Cerebellar nuclear complex (tissue), 1 donor: ENCODE data around the gene SLC9A9.
"Not testable (repeated sequence)": the region's sequence is repeated elsewhere in the genome, so short reads cannot be mapped to it uniquely, and the experiment has no call there.

Experiments used
- DNase-seq, 2 experiments: peaks; one replicate each; lab custom pipeline; 2025; lab: John Stamatoyannopoulos, UW

The SLC9A9 gene

GRCh38 chr3:143286392-143287010 lies 561.8 kb downstream of the SLC9A9 start:
- no peak for DNase-seq

DNA sequence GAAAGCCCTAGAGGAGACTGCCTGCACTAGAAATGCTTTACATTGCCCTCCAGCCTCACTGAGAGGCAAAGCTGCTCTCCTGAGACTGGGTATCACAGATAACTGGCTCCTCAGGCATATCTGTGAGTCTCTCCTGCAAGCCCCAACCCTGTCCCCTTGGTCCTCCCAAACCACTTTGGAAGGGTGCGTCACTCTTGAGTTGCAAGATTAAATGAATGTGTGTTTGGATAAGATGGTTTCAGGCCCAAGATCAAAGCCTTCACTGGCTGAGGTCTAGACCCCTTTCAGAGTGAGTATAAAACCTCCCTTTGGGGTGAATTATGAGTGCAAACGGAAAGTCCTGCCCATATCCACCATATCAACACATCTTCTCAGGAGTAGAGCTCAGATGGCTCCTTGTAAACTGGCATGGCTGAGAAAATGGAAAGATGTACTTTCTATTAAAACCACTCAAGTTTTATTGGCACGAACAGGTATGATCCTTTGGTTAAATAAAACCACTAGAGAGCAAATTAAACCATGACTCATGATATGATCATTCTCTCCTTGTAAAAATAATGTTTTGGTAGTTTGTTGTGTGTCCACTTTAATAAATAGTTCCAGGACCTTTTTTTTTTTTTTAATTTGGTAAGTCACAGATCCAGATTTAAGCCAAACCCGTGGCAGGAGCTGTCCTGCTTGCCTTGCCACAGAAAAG lies 564.7 kb downstream of the SLC9A9 start:
- no peak for DNase-seq

DNA sequence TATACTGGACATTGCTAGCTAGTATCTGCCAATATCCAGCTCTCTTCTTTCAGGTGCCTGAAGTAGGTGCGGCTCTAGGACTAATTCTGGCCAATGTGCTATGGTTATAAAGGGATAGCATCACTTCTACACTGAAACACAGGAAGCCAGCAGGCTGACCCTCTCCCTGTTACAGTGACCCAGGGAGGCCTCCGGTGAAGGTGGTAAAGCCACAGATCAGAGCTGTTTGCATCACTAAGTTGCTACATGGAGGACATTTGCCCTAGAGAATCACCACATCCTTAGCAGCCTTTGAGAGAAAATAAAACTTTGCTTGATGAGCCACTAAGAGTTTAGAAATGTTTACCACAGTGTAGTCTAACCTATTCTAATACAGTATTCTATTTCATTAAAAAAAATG lies 567.3 kb downstream of the SLC9A9 start:
- no peak for DNase-seq

DNA sequence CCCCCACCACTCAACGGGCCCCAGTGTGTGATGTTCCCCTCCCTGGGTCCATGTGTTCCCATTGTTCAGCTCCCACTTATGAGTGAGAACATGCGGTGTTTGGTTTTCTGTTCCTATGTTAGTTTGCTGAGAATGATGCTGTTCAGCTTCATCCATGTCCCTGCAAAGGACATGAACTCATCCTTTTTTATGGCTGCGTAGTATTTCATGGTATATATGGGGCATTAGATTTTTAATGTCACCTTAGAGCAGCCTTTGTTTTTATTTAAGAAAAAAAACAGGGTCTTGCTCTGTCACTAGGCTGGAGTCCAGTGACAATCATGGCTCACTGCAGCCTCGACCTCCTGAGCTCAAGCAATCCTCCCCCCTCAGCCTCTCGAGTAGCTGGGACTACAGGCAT lies 568.7 kb downstream of the SLC9A9 start:
- not testable (repeated sequence) for DNase-seq

DNA sequence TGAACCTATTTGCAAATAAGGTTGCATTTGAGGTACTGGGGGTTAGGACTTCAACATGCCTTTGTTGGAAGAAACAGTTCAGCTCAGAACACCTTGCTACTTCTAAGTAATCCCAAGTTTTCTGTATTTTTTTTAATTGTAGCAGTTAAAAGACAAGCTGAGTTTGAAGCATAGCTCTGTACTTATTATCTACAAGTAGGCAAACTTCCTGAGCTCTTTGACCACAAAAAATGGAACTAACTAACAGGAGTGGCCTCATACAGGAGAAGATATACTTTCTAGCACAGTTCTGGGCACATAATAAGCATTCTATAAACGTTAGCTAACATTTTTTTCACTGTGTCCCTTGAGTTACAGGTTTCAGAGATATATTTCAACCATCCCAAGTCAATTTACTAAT lies 569.5 kb downstream of the SLC9A9 start:
- no peak for DNase-seq

- DNase-seq: no peak
Measured at GRCh38 chr3:143277531-143277930, 570.7 kb downstream of the SLC9A9 start.

DNA sequence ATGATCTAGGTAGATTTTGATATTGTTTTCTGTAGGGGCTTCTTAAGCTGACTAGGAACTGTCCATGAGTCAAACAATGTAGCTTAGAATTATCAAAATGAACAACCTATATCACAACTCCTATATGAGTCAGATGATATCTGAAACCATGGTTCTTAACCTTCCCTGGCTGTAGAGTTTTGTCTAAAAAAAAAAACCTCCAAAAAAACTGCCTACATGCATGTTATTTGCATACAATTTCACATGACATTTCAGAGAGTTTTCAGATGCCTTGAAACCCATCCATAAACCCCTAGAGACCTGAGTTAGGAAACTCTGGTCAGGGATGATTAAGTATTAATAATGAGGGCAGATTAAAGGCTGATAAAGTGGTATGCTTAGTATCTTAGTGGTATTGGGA lies 571.7 kb downstream of the SLC9A9 start:
- DNase-seq: no peak

- no peak for DNase-seq
Measured at GRCh38 chr3:143273975-143274690, 574.1 kb downstream of the SLC9A9 start.

GRCh38 chr3:143271136-143271535 lies 577.1 kb downstream of the SLC9A9 start:
- DNase-seq: no peak

- no peak for DNase-seq
Measured at GRCh38 chr3:143269741-143270140, 578.5 kb downstream of the SLC9A9 start.

DNA sequence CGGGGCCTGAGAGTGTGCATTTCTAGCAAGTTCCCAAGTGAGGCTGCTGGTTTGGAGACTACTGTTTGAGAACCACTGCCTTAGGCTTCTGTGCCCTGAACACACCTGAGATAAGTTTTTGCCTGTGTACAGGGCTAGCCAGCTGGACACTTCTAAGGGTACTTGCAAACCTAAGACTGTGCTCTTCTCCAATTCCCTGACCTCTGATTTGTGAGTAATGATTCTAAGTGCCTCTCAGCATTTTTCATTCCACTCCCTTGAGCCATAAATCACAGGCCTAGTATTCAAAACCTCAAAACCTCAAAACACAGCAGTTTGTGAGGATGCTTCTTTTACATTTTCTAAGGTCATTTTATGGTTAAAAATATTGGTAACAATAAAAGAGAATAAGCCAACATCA lies 580.3 kb downstream of the SLC9A9 start:
- no peak for DNase-seq

DNA sequence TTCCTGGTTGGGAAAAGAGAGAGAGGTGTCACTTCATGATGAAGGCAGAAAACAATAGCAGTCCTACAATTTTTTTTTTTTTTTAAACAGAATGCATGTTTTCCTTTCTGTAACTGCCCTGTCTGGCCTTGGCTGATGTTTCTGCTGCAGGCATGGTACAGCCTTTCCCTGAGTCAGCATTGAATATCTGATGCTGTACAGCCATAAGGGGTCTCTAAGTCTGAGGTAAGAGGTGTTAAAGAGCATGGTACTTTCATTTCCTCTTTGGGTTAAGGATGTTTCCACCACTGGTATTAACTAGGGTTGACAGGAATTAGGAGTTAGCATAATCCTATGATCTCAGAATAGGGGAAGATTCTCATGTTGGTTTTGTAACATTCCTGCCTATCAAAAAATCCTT lies 581.3 kb downstream of the SLC9A9 start:
- no peak for DNase-seq

DNA sequence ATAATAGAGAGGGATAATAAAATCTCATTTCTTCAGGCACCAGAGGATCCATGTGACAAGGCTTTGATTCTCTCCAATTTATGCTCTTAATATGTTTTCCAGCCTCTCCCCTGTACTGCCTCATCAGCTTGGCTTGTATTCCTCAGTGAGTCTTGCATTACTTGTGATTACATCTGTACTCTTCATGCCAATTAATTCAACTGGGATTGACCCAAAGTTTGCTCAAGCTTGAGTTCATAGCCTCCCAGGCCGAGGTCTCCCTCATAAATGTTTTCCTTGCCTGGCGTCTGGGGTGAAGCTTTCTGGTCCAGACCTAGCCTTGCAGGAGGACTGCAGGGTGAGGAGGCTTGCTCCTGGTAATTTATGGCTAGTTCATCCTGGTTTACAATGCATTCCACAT lies 581.8 kb downstream of the SLC9A9 start:
- no peak for DNase-seq

- DNase-seq: no peak
Measured at GRCh38 chr3:143265501-143266070, 582.7 kb downstream of the SLC9A9 start.

DNA sequence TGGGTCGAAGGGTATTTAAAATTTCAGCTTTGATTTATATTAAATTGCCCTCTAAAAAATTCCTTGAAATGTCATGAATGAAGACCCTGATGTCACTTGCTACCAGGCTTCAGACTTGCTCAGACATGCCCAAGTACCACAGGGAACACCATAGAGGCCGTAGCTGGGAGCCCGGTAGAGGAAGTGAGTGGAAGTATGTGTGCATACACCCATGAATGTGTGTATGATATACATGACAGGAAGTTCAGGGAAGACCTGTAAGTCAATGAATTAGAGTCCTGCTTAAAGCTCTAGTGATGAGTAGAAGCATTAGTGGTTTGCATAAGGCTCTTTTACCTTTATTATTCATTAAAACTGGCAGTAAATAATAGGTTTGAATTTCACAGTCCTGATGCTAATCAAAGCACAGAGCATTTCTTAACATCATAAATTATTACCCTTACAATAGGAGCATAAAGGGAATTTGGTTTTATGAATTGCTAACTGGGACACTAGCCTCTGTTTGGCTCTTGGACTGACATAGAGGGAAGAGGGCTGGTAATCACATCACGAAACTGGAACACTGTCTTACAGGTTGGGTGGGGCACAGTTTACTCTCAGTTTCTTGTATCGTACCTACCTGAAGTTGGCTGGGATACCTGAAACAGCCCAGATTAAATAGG lies 584.3 kb downstream of the SLC9A9 start:
- no peak for DNase-seq

GRCh38 chr3:143261848-143262247 lies 586.4 kb downstream of the SLC9A9 start:
- DNase-seq: no peak

DNA sequence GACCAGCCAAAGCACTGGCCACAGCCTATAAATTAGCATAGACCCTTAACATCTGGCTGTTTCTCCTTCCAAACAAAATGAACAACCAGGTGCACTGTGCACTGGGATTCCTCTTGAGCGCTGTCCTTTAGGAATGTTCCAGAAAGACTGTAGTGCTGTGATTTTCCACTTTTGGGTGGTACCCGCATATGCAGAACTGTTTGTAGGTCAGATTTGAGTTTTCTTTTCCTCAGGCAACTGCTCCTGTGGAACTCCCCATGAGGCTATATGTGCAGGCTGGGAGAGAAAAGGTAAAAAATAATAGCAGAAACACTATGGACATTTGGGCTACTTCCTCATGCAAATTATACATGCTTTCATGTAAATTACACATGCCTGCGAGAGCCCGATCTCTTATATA lies 589.6 kb downstream of the SLC9A9 start:
- no peak for DNase-seq

GRCh38 chr3:143256416-143256815 lies 591.9 kb downstream of the SLC9A9 start:
- DNase-seq: no peak

GRCh38 chr3:143255739-143256138 lies 592.5 kb downstream of the SLC9A9 start:
- no peak for DNase-seq

DNA sequence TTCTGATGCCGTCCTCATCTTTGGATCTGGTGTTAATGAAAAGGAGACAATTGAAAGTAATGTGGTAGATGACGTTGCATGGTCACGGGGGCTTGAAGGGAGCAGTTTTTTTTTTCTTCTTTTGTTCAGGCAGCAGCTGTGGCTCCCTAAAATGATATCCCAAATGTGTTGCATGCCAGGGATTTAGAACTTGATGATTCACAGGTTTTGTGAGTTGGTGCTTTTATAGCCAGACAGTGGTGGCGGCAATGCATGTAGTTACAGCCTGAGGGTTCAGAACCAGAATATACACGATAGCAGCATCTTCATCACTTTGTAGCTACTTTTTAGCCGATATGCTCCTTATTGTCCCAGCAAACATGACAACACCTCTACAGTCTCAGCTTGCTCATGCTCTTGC lies 595.3 kb downstream of the SLC9A9 start:
- DNase-seq: no peak

- no peak for DNase-seq
Measured at GRCh38 chr3:143249014-143249413, 599.3 kb downstream of the SLC9A9 start.

DNA sequence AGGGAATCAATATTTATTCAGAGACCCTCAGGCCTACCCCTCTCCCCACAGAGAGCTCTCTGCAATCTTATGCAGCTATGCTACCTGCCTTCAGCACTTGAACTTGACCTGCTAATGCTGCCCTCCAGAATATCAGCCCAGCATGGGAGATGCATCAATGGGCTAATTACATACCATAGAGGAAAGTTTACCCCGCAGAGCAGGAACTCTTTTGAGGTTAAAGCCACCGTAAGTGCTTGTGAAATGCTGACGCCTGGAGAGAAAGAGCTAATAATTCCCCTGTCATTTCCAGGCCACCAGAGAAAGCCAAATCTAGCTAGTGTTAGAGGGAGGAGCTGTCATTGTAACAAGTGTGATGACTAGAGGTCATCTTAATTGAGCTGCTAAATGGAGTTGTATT lies 601.2 kb downstream of the SLC9A9 start:
- DNase-seq: no peak
